ENCODE data around the gene ABHD12B.

ABHD12B gene

DNA sequence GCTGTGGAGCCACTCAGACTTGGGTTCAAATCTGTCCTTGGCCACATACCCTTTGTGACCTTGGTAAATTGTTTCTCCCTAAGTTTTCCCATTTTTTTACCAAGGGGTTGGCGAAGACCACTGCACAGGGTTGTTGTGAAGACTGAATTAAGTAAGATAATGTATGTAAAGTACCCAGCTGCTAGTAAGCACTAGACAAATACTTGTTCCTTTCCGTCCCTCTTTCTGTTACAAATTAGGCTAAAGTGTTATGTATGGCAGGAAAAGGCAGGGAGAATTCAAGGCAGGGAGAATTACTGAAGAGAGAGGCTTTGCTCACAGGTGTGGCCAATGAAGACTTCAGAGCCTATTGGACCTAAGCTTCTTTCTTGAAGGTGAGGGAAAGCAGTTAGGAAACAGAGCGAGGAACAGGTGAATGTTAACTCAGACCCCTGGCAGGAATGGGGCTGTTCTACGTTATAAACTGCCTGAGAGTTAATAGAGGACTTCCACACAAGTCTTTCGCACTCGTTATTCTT lies 25.9 kb downstream of the ABHD12B start:
- Histone ChIP-seq H3K4me2 (ENCODE audit: low read length) (no peak overlapping the region), H3K4me3 (ENCODE audit: low read depth, low read length, poor library complexity, severe bottlenecking) (no peak overlapping the region), H3K27me3 (ENCODE audit: insufficient read depth, low read length) (no peaks in the 10 kb centered on the region), H3K79me2 (ENCODE audit: insufficient read depth, low read length) (no peaks in the 10 kb centered on the region), H4K20me1 (ENCODE audit: insufficient read depth, low read length) (no peaks in the 10 kb centered on the region), H2AFZ (ENCODE audit: low read length) (no peak overlapping the region), H3K4me1 (ENCODE audit: insufficient read depth, low read length, severe bottlenecking) (peaks cover 28% of the 10 kb centered on the region), H3K9ac (ENCODE audit: low read length) (no peak overlapping the region), H3K9me2 (ENCODE audit: low read depth, low read length) (no peaks in the 10 kb centered on the region), H3K9me3 (ENCODE audit: low read length) (no peaks in the 10 kb centered on the region), H3F3A (ENCODE audit: insufficient read depth, low read length) (no peaks in the 10 kb centered on the region), H3K27ac (ENCODE audit: low read depth, low read length, poor library complexity, severe bottlenecking) (peak overlapping the region; percentile 4), H3K36me3 (ENCODE audit: insufficient read depth, low read length) (no peaks in the 10 kb centered on the region)
- TF ChIP-seq, protein P1, sequence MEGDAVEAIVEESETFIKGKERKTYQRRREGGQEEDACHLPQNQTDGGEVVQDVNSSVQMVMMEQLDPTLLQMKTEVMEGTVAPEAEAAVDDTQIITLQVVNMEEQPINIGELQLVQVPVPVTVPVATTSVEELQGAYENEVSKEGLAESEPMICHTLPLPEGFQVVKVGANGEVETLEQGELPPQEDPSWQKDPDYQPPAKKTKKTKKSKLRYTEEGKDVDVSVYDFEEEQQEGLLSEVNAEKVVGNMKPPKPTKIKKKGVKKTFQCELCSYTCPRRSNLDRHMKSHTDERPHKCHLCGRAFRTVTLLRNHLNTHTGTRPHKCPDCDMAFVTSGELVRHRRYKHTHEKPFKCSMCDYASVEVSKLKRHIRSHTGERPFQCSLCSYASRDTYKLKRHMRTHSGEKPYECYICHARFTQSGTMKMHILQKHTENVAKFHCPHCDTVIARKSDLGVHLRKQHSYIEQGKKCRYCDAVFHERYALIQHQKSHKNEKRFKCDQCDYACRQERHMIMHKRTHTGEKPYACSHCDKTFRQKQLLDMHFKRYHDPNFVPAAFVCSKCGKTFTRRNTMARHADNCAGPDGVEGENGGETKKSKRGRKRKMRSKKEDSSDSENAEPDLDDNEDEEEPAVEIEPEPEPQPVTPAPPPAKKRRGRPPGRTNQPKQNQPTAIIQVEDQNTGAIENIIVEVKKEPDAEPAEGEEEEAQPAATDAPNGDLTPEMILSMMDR (IDR thresholded peaks at IDR 0.05; ENCODE audit: low read length) = no peak
- TF ChIP-seq EZH2 (IDR thresholded peaks at IDR 0.05; ENCODE audit: borderline replicate concordance, low read length) = no peak

GRCh38 chr14:50901361-50901760 lies 29.5 kb downstream of the ABHD12B start:
- H4K20me1 ChIP-seq (ENCODE audit: insufficient read depth, low read length) = no peaks in the 10 kb centered on the region
- H3K9me3 ChIP-seq (ENCODE audit: low read length) = peaks cover 7% of the 10 kb centered on the region; the same call in 1 of the 2 replicates
- H3K9me2 ChIP-seq (ENCODE audit: low read depth, low read length) = no peaks in the 10 kb centered on the region
- peaks cover 16% of the 10 kb centered on the region; the same call in 1 of the 2 replicates for H3K36me3 ChIP-seq (ENCODE audit: insufficient read depth, low read length)
- H3K27me3 ChIP-seq (ENCODE audit: insufficient read depth, low read length) = no peaks in the 10 kb centered on the region
- H3K79me2 ChIP-seq (ENCODE audit: insufficient read depth, low read length) = no peaks in the 10 kb centered on the region
- no peak overlapping the region for H3K9ac ChIP-seq (ENCODE audit: low read length)
- H3K4me2 ChIP-seq (ENCODE audit: low read length) = 0 out of 2 replicates have a peak overlapping the region, but pooled peaks have one; percentile 17
- H3K4me3 ChIP-seq (ENCODE audit: low read depth, low read length, poor library complexity, severe bottlenecking) = no peak overlapping the region
- H2AFZ ChIP-seq (ENCODE audit: low read length) = no peak overlapping the region
- H3K27ac ChIP-seq (ENCODE audit: low read depth, low read length, poor library complexity, severe bottlenecking) = peak overlapping the region; percentile 38
- H3K4me1 ChIP-seq (ENCODE audit: insufficient read depth, low read length, severe bottlenecking) = peaks cover 18% of the 10 kb centered on the region
- H3F3A ChIP-seq (ENCODE audit: insufficient read depth, low read length) = no peaks in the 10 kb centered on the region
- no peak for TF ChIP-seq EZH2 (IDR thresholded peaks at IDR 0.05; ENCODE audit: borderline replicate concordance, low read length)
- TF ChIP-seq, protein P1 (IDR thresholded peaks at IDR 0.05; ENCODE audit: low read length) = no peak

DNA sequence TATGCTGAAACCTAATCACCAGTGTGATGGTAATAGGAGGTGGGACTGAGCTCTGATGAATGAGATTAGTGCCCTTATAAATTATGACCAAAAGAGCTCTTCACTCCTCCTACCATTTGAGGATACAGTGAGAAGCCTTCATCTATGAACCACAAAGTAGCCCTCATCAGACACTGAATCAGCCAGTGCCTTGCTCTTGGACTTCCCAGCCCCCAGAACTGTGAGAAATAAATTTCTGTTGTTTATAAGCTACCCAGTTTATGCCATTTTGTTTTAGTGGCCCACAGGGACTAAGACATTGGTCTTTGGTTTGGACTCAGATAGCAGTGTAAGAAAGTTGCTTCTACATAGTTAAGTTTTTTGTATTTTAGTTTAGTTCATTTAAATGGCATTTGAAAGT lies 32.9 kb downstream of the ABHD12B start:
- Histone ChIP-seq H2AFZ (ENCODE audit: low read length) (no peak overlapping the region), H3K4me3 (ENCODE audit: low read depth, low read length, poor library complexity, severe bottlenecking) (no peak overlapping the region), H3K9me2 (ENCODE audit: low read depth, low read length) (no peaks in the 10 kb centered on the region), H3F3A (ENCODE audit: insufficient read depth, low read length) (no peaks in the 10 kb centered on the region), H3K9ac (ENCODE audit: low read length) (no peak overlapping the region), H3K4me1 (ENCODE audit: insufficient read depth, low read length, severe bottlenecking) (peaks cover 18% of the 10 kb centered on the region), H3K27ac (ENCODE audit: low read depth, low read length, poor library complexity, severe bottlenecking) (no peak overlapping the region), H4K20me1 (ENCODE audit: insufficient read depth, low read length) (no peaks in the 10 kb centered on the region), H3K9me3 (ENCODE audit: low read length) (peaks cover 7% of the 10 kb centered on the region; the same call in 1 of the 2 replicates), H3K27me3 (ENCODE audit: insufficient read depth, low read length) (no peaks in the 10 kb centered on the region), H3K36me3 (ENCODE audit: insufficient read depth, low read length) (peaks cover 30% of the 10 kb centered on the region), H3K79me2 (ENCODE audit: insufficient read depth, low read length) (no peaks in the 10 kb centered on the region), H3K4me2 (ENCODE audit: low read length) (no peak overlapping the region)
- TF ChIP-seq, protein P1 (IDR thresholded peaks at IDR 0.05; ENCODE audit: low read length) = no peak
- no peak for TF ChIP-seq EZH2 (IDR thresholded peaks at IDR 0.05; ENCODE audit: borderline replicate concordance, low read length)
